GM19455 (cell line): ENCODE results near the gene PLXNA2.

Experiments used
- ATAC-seq: cut with Tn5 transposase; IDR thresholded peaks from one replicate; pipeline ENCODE4 v1.9.1; 2021; ENCODE audit not compliant: unreplicated experiment

The PLXNA2 gene

GRCh38 chr1:208078752-208079151, 165.4 kb downstream of the PLXNA2 start:
- ATAC-seq, result no peak

GRCh38 chr1:208077232-208078075, 166.7 kb downstream of the PLXNA2 start:
- ATAC-seq, result no peak

GRCh38 chr1:208074353-208074752, 169.8 kb downstream of the PLXNA2 start:
- no peak for ATAC-seq

- ATAC-seq, result no peak
Observed at GRCh38 chr1:208071435-208072031, 172.7 kb downstream of the PLXNA2 start.

- no peak for ATAC-seq
Observed at GRCh38 chr1:208069908-208070307, 174.3 kb downstream of the PLXNA2 start.

- ATAC-seq, result no peak
Observed at GRCh38 chr1:208069317-208069716, 174.9 kb downstream of the PLXNA2 start.

GRCh38 chr1:208068908-208069307, 175.3 kb downstream of the PLXNA2 start:
- ATAC-seq, result no peak

GRCh38 chr1:208068407-208068806, 175.8 kb downstream of the PLXNA2 start:
- no peak for ATAC-seq

- ATAC-seq, result no peak
Observed at GRCh38 chr1:208066583-208066982, 177.6 kb downstream of the PLXNA2 start.

GRCh38 chr1:208065862-208066261, 178.3 kb downstream of the PLXNA2 start:
- no peak for ATAC-seq

- ATAC-seq, result no peak
Observed at GRCh38 chr1:208061632-208062031, 182.6 kb downstream of the PLXNA2 start.

- no peak for ATAC-seq
Observed at GRCh38 chr1:208061118-208061517, 183.1 kb downstream of the PLXNA2 start.

GRCh38 chr1:208060215-208060869, 183.8 kb downstream of the PLXNA2 start:
- no peak for ATAC-seq

- no peak for ATAC-seq
Observed at GRCh38 chr1:208059409-208060001, 184.7 kb downstream of the PLXNA2 start.

GRCh38 chr1:208058756-208059155, 185.4 kb downstream of the PLXNA2 start:
- no peak for ATAC-seq

GRCh38 chr1:208058267-208058666, 185.9 kb downstream of the PLXNA2 start:
- no peak for ATAC-seq

- no peak for ATAC-seq
Observed at GRCh38 chr1:208057056-208057455, 187.1 kb downstream of the PLXNA2 start.

GRCh38 chr1:208055535-208055934, 188.6 kb downstream of the PLXNA2 start:
- ATAC-seq, result no peak

- no peak for ATAC-seq
Observed at GRCh38 chr1:208054911-208055379, 189.2 kb downstream of the PLXNA2 start.

GRCh38 chr1:208054485-208054884, 189.7 kb downstream of the PLXNA2 start:
- ATAC-seq, result no peak

- ATAC-seq, result no peak
Observed at GRCh38 chr1:208053661-208054060, 190.5 kb downstream of the PLXNA2 start.
